Measurements from ENCODE around the gene RPS6KA3. TPM values are rescaled to one million over a fixed set of nuclear protein-coding genes. Genes with fewer than 3 reads are reported as not detected.

Gene RPS6KA3
- total RNA-seq, 4 donors from 2014 or later = 22.3 to 43.2 (median 34.5) TPM

- no peak for DNase-seq (ENCODE audit: low spot score in 2 of 2)
- intact Hi-C loops (cut with DNase I; ENCODE audit: low total_unique reads) = no loop called here
- 42 to 53% methylated on average over 1 of the region's 1 CpG for WGBS, 2 donors
- H3K4me3 ChIP-seq (ENCODE audit: low read depth, poor library complexity, severe bottlenecking) = no peak overlapping the region
- TF ChIP-seq CTCF (IDR thresholded peaks at IDR 0.05) = no peak
- no peak for TF ChIP-seq POLR2A (IDR thresholded peaks at IDR 0.05)
Measured at GRCh38 chrX:20237864-20238263, 28.8 kb downstream of the RPS6KA3 start.

DNA sequence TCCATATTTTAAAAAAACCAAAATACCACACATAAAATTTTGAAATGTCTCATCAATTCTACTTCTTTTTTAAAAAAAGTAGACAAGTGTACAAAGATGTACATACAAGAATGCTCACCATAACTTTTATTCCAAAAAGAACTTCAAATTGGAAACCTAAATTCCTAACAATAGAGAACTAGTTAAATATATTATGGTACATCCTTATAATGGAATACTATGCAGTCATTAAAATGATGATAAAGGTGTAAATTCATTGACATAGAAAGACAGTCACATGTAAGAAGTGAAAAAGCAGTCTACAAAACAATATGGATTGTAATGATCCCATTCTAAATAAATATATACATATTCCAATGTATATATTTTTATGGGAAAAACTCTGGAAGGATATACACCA, 31.0 kb downstream of the RPS6KA3 start:
- no peak overlapping the region for H3K4me3 ChIP-seq (ENCODE audit: low read depth, poor library complexity, severe bottlenecking)
- intact Hi-C loops (cut with DNase I; ENCODE audit: low total_unique reads) = no loop called here
- TF ChIP-seq CTCF (IDR thresholded peaks at IDR 0.05) = no peak
- TF ChIP-seq POLR2A (IDR thresholded peaks at IDR 0.05) = no peak
- DNase-seq (ENCODE audit: low spot score in 2 of 2) = no peak

DNA sequence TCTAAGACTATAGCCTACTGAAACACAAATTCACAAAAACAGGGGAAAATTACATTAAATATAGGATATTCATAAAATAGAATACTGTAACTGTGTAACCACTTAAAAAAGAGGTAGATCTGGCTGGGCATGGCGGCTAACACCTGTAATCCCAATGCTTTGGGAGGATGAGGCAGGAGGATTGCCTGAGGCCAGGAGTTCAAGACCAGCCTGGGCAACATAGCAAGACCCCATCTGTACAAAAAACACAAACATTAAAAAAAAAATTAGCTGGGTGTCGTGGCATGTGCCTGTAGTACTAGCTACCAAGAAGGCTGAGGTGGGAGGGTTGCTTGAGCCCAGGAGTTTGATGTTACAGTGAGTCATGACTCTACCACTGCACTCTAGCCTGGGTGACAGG, 33.4 kb downstream of the RPS6KA3 start:
- DNase-seq (ENCODE audit: low spot score in 2 of 2) = no peak
- intact Hi-C loops (cut with DNase I; ENCODE audit: low total_unique reads) = no loop called here
- TF ChIP-seq CTCF (IDR thresholded peaks at IDR 0.05) (no peak), POLR2A (IDR thresholded peaks at IDR 0.05) (no peak)
- WGBS, 2 donors = 85 to 96% methylated on average over 2 of the region's 2 CpGs
- no peak overlapping the region for H3K4me3 ChIP-seq (ENCODE audit: low read depth, poor library complexity, severe bottlenecking)

- TF ChIP-seq POLR2A (IDR thresholded peaks at IDR 0.05) = no peak
- no peak for TF ChIP-seq CTCF (IDR thresholded peaks at IDR 0.05)
- no peak for DNase-seq (ENCODE audit: low spot score in 2 of 2)
- intact Hi-C loops (cut with DNase I; ENCODE audit: low total_unique reads) = no loop called here
- WGBS, 2 donors = 43 to 60% methylated on average over 4 of the region's 4 CpGs
- H3K4me3 ChIP-seq (ENCODE audit: low read depth, poor library complexity, severe bottlenecking) = no peak overlapping the region
Measured at GRCh38 chrX:20231598-20231997, 35.1 kb downstream of the RPS6KA3 start.

- TF ChIP-seq POLR2A (IDR thresholded peaks at IDR 0.05) (no peak), CTCF (IDR thresholded peaks at IDR 0.05) (no peak)
- H3K4me3 ChIP-seq (ENCODE audit: low read depth, poor library complexity, severe bottlenecking) = no peak overlapping the region
- no peak for DNase-seq (ENCODE audit: low spot score in 2 of 2)
- intact Hi-C loops (cut with DNase I; ENCODE audit: low total_unique reads) = no loop called here
- WGBS, 2 donors = 86 to 89% methylated on average over 3 of the region's 3 CpGs
Measured at GRCh38 chrX:20230406-20230805, 36.3 kb downstream of the RPS6KA3 start.

DNA sequence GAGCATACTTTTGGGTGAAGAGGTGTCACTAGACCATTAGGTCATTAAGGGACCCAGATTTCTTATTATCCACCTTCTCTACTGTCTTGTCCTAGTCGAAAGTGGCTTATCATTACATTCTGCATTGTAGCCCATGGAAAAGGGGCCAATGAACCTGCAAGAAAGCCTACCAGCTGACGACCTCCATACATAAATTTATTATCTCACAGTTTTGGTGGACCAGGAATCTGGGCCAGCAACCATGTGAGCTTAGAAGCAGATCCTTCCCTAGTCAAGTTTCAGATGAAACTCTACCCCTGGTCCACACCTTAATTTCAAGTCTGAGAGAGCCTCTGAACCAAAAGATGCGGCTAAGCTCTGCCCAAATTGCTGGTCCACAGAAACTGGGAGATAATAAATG, 37.6 kb downstream of the RPS6KA3 start:
- no peak for TF ChIP-seq CTCF (IDR thresholded peaks at IDR 0.05)
- no peak for TF ChIP-seq POLR2A (IDR thresholded peaks at IDR 0.05)
- WGBS, 2 donors = 61 to 97% methylated on average over 3 of the region's 3 CpGs
- no peak overlapping the region for H3K4me3 ChIP-seq (ENCODE audit: low read depth, poor library complexity, severe bottlenecking)
- DNase-seq (ENCODE audit: low spot score in 2 of 2) = no peak
- intact Hi-C loops (cut with DNase I; ENCODE audit: low total_unique reads) = no loop called here

All from lower leg skin (tissue), 4 donors.